ENCODE data around the gene SYNPO2L. TPM values are rescaled to one million over a fixed set of nuclear protein-coding genes. Genes with fewer than 3 reads are reported as not detected.
"Not testable (repeated sequence)": the region's sequence is repeated elsewhere in the genome, so short reads cannot be mapped to it uniquely, and the experiment has no call there.

SYNPO2L gene
- polyA plus RNA-seq (ENCODE audit: insufficient read length in 4 of 4), result under 1 TPM; 0.19 to 0.81 (median 0.48) TPM

- DNase-seq (ENCODE audit: low read depth in 4 of 4, low spot score in 3 of 4), result no peak
Measured at GRCh38 chr10:73655990-73656298, at the start of gene SYNPO2L. Gene SYNPO2L, minus strand, starts transcription at chr10:73656029. Its CDS starts 107 bp downstream, at chr10:73655922.

DNA sequence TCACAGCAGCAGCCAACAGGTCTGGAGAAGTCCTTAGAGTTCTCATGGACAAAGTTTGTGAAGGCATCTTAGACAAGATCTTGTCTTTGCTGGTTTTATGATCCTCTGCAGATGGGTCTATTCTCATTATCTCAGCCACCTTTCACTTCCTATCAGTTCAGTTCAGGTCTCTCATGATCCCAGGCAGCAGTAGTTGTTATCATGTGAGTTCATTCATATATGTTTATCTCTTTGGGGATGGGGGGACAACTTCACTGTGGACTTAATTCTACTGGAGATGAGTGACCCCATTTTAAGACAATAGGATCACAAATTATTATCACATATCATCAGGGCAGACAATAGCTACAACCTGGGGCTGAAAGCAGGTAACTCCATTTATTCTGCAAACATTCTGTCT, 48.1 kb upstream of the SYNPO2L start:
- not testable (repeated sequence) for DNase-seq (ENCODE audit: low read depth in 4 of 4, low spot score in 3 of 4)

DNA sequence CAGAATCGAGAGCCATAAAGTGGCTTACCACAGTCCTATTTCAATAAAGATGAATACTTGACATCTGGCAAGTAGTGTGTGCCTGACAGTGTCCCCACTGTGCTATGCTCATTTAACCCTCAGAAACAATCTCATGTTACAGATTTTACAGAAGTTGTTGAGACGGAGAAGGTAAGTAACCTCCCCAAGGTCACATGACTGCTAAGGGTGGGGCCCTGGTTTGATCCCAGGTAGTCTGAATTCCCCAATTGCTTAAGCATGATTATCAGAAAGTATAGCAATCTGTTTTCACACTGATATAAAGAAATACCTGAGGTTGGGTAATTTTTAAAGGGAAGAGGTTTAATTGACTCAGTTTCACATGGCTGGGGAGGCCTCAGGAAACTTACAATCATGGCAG, 43.0 kb upstream of the SYNPO2L start:
- DNase-seq (ENCODE audit: low read depth in 4 of 4, low spot score in 3 of 4), result not testable (repeated sequence)

GRCh38 chr10:73697675-73698159, 41.9 kb upstream of the SYNPO2L start, which contains the start of gene AGAP5:
Gene AGAP5, minus strand, starts transcription at chr10:73698109. Its CDS starts 354 bp downstream, at chr10:73697755.
- not testable (repeated sequence) for DNase-seq (ENCODE audit: low read depth in 4 of 4, low spot score in 3 of 4)

DNA sequence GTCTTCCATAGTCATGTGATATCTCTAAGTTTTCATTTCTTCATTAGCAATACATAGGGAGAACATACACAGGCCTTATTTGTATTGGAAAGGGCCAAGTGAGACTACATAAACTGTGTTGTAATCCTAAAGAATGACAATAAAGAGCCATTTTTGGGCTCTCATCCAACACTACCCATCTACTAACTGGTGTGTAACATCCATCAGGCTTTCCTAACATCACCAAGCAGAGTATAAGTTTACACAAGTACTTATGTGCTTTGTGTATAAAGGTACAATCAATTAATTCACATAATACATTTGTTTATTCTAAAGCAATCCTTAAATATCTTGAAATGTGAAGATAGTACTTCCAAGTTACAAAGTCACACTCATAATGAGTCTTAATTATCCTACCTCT, 39.5 kb upstream of the SYNPO2L start:
- DNase-seq (ENCODE audit: low read depth in 4 of 4, low spot score in 3 of 4), result not testable (repeated sequence)

DNA sequence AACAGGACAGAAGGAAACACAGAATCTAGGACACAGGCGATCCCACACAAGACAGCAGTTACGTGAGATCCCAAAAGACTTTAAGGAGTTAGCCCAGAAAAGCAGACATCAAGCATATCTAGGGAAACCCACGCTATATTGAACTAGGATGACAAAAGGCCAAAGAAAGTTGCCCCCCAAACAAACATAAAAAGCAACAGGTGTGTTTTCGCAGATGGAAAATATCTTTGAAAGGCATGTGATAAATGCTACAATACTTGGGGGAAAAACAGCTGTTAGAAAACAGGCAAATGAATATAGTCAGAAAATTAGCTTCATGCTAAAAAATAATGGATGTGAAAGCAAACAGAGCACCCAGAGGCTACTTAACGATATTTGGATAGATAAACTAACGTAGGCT, 34.9 kb upstream of the SYNPO2L start:
- DNase-seq (ENCODE audit: low read depth in 4 of 4, low spot score in 3 of 4), result not testable (repeated sequence)

GRCh38 chr10:73689596-73689995, 33.8 kb upstream of the SYNPO2L start:
- not testable (repeated sequence) for DNase-seq (ENCODE audit: low read depth in 4 of 4, low spot score in 3 of 4)

DNA sequence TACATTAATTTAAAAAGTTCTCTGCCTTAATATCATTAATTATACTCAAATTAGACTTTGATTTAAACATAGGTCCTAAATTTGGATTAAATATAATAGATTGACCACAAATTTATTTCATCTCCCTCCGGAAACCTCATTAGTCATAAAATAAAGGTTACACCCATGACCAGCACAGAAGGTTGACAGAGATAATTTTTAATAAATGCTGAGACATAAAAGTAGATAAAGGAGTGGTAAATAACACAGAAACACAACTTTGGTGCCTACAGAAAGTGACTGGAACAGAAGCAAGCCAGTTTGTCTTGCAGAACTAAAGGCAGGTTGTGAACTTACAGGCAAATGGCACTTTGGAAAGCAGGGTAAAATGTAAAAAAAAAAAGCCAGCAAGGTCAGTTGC, 31.8 kb upstream of the SYNPO2L start:
- not testable (repeated sequence) for DNase-seq (ENCODE audit: low read depth in 4 of 4, low spot score in 3 of 4)

DNA sequence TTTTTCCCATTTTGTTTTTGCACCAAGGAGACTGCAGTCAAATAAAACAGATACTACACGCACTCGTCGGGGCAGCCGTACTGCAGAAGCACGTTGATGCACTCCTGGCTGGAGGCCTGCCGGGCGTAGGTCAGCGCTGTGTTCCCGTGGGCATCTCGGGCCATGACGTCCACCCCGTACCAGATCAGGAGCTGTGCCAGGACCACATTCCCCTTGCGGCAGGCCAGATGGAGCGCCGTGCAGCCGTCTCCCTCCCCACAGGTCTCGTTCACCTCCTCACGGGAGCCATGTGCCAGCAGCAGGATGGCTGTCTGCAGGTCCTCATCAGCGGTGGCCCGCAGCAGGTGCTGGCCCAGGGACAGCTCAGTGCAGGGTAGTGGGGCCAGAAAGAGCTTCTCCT, 18.7 kb upstream of the SYNPO2L start:
- not testable (repeated sequence) for DNase-seq (ENCODE audit: low read depth in 4 of 4, low spot score in 3 of 4)

GRCh38 chr10:73668378-73668777, 12.5 kb upstream of the SYNPO2L start:
- not testable (repeated sequence) for DNase-seq (ENCODE audit: low read depth in 4 of 4, low spot score in 3 of 4)

GRCh38 chr10:73666153-73666809, 10.5 kb upstream of the SYNPO2L start:
- not testable (repeated sequence) for DNase-seq (ENCODE audit: low read depth in 4 of 4, low spot score in 3 of 4)

GRCh38 chr10:73665581-73665980, 9.8 kb upstream of the SYNPO2L start:
- not testable (repeated sequence) for DNase-seq (ENCODE audit: low read depth in 4 of 4, low spot score in 3 of 4)

GRCh38 chr10:73664156-73665040, 8.6 kb upstream of the SYNPO2L start:
- DNase-seq (ENCODE audit: low read depth in 4 of 4, low spot score in 3 of 4), result not testable (repeated sequence)

GRCh38 chr10:73663621-73664020, 7.8 kb upstream of the SYNPO2L start:
- DNase-seq (ENCODE audit: low read depth in 4 of 4, low spot score in 3 of 4), result not testable (repeated sequence)

DNA sequence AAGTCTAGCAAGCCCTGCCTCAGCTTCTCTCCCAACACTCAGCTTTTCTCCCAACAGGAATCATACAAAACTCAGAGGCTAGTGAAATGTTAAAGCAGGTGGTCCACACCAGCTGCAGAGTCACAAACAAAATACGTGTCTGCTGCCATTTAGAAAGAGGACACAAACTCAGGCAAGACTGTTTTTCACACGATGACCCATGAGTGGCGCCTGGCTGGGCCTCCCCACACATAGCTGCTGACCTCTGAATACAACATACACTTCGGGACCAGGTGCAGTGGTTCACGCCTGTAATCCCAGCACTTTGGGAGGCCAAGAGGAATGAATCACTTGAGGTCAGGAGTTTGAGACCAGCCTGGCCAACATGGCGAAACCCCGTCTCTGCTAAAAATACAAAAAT, 6.9 kb upstream of the SYNPO2L start:
- DNase-seq (ENCODE audit: low read depth in 4 of 4, low spot score in 3 of 4), result not testable (repeated sequence)

DNA sequence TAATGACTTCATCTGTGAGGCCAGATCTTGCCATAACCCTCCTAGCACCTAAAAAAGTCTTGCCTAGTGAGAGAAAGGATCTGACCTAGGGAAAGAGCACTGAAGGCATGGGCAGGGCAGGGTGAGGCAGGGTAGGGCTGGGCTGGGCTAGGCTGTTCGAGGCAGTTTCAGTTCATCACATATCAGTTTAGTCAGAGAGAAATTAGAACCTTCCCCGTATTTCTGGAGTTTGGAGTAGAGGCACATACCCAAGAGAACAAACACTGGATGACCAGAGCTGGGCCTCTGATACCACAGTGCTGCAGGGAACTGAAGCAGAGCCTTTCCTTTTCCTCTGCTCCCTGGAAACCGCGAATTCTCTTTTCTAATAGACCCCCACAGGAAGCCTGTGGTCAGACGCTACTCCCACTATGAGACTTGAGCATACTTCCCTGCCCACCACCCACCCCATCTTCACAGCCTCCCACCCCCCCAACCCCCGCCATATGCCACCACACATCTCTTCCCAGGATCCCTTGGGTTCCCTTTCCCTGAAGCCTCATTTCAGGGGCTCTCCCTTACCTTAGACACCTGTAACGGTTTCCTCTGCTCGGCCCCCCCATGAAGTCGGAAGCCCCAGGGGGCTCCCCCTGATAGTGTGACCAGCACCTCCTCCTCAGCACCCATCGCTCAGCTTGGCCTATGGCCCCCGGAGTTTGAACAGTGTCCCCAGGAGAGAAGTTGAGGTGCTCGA, 406 bp downstream of the SYNPO2L start:
- DNase-seq (ENCODE audit: low read depth in 4 of 4, low spot score in 3 of 4), result no peak

- DNase-seq (ENCODE audit: low read depth in 4 of 4, low spot score in 3 of 4), result no peak
Measured at GRCh38 chr10:73653701-73654100, 2.1 kb downstream of the SYNPO2L start.

- DNase-seq (ENCODE audit: low read depth in 4 of 4, low spot score in 3 of 4), result no peak
Measured at GRCh38 chr10:73653195-73653594, 2.6 kb downstream of the SYNPO2L start.

GRCh38 chr10:73650537-73651331, 5.1 kb downstream of the SYNPO2L start:
- no peak for DNase-seq (ENCODE audit: low read depth in 4 of 4, low spot score in 3 of 4)

Data from left renal pelvis (tissue), 4 donors.